SU-DHL-6 (cell line): Measurements from ENCODE around the gene MT1H.

Source experiments
- EZH2phosphoT487 ChIP-seq: fragments of 200-600 bp; sonication (generic), shearing (Covaris generic); conservative IDR thresholded peaks from 2 replicates; pipeline ENCODE4 v1.6.1; 2018; ENCODE audit warnings: mild to moderate bottlenecking, antibody characterized with exemption, low read length, moderate library complexity, mixed read lengths
- TF ChIP-seq, protein P1 (sequence below): fragments of 200-600 bp; sonication (generic); IDR thresholded peaks from one replicate; pipeline ENCODE4 v1.5.1; 2017; ENCODE audit warnings: antibody characterized with exemption, mild to moderate bottlenecking, low read length, moderate library complexity; ENCODE audit not compliant: insufficient read depth, poor library complexity, severe bottlenecking

DNA sequence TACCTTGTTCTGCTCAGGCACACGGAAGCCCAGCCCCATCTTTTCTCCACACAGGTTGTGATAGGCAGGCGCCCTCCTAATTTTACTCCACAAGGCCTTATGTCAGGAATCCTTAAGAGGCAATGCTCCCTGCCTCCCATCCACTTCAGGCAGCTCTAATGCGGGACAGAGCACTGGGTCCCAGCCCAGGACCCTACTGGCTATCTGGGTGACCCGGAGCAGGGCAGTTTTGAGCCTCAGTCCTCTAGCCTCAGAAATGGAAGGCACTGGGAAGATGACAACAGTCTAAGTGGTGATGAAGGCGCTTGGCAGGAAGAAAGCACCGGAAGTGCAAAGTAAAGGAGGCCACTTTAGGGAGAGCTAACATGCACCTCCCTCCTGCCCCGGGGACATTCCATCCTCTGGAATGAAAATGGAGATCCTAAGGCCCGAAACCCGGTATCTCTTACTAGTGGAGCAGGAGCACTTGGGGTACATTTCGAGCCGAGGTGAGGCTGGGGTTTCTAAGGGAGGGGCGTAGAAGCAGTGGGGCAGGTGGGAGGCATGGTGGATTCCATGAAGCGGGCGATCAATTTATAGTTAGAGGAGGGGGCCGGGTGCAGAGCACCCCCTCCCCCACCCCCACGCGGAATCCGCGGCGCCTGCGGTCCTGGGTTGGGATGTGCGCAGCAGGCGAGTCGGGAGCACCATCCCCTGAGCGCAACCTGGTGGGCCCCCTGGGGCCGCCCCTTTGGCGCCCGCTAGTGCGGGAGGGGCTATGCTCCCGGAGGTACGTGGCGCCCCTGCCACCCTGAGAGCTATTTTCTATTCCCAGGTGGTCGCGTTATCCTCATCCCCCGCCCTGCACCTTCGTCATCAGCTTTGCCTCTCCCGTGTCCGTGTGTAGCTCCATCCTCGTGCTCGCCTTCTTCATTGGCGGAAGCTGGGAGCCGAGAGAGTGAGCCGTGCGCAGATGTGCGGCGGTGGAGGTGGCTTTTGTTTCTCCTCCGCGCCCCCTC lies 7.0 kb upstream of the MT1H start:
- TF ChIP-seq, protein P1, sequence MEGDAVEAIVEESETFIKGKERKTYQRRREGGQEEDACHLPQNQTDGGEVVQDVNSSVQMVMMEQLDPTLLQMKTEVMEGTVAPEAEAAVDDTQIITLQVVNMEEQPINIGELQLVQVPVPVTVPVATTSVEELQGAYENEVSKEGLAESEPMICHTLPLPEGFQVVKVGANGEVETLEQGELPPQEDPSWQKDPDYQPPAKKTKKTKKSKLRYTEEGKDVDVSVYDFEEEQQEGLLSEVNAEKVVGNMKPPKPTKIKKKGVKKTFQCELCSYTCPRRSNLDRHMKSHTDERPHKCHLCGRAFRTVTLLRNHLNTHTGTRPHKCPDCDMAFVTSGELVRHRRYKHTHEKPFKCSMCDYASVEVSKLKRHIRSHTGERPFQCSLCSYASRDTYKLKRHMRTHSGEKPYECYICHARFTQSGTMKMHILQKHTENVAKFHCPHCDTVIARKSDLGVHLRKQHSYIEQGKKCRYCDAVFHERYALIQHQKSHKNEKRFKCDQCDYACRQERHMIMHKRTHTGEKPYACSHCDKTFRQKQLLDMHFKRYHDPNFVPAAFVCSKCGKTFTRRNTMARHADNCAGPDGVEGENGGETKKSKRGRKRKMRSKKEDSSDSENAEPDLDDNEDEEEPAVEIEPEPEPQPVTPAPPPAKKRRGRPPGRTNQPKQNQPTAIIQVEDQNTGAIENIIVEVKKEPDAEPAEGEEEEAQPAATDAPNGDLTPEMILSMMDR: no peak
- no peak for TF ChIP-seq EZH2phosphoT487
